ENCODE measurements around the gene ICA1L.

Gene ICA1L

GRCh38 chr2:202749477-202749876 lies 122.1 kb downstream of the ICA1L start:
- FAIRE-seq: no peak
- no peak for DNase-seq (ENCODE audit: low spot score)

- no peak for FAIRE-seq
Measured at GRCh38 chr2:202743613-202744012, 128.0 kb downstream of the ICA1L start.

GRCh38 chr2:202736826-202737225 lies 134.7 kb downstream of the ICA1L start:
- DNase-seq (ENCODE audit: low spot score) (no peak), FAIRE-seq (no peak)

More at GRCh38 chr2:202743613-202744012, 128.0 kb downstream of the ICA1L start:
- no peak for DNase-seq (ENCODE audit: low spot score)

DNA sequence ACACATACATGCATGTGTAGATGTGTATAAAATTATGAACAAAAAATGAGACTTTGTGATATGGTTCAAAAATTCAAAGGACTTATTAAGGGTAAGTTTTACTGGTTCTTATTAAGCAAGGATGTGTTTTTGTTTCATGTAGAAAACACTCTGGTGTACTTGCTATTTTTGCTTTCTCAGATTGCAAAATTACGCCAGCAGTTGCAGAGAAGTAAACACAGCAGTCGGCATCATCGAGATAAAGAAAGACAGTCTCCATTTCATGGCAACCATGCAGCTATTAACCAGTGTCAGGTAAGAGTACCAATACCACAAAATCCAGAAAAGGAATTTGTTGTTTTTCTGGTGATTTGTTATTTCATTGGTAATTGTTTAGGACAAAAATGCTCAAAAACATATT lies 145.5 kb downstream of the ICA1L start:
- DNase-seq (ENCODE audit: low spot score): no peak
- FAIRE-seq: no peak

GRCh38 chr2:202723746-202724145 lies 147.8 kb downstream of the ICA1L start:
- FAIRE-seq (no peak), DNase-seq (ENCODE audit: low spot score) (no peak)
